22Rv1 (cell line): ENCODE results near the gene PLCB3.

ENCODE experiments used
- CTCF ChIP-seq: fragments of 450-650 bp; IDR thresholded peaks from 2 replicates; pipeline ENCODE4 v1.5.1; 2017; ENCODE audit warnings: mild to moderate bottlenecking
- ZFX ChIP-seq: fragments of 450-650 bp; IDR thresholded peaks from 2 replicates; pipeline ENCODE4 v1.6.1; 2017; ENCODE audit warnings: antibody characterized with exemption, borderline replicate concordance

GRCh38 chr11:64253043-64253442 lies 1.7 kb downstream of the PLCB3 start:
- TF ChIP-seq CTCF = no peak
- TF ChIP-seq ZFX = no peak
